SH-SY5Y (cell line): ENCODE measurements around the gene ARHGEF40.

Experiments
- GATA2 ChIP-seq: IDR thresholded peaks from 2 replicates; pipeline ENCODE4 v1.6.1; 2011; ENCODE audit warnings: mild to moderate bottlenecking, low read depth, low read length
- GATA3 ChIP-seq: IDR thresholded peaks from 2 replicates; pipeline ENCODE4 v1.6.1; 2011; ENCODE audit warnings: low read depth, mild to moderate bottlenecking, low read length, moderate library complexity

DNA sequence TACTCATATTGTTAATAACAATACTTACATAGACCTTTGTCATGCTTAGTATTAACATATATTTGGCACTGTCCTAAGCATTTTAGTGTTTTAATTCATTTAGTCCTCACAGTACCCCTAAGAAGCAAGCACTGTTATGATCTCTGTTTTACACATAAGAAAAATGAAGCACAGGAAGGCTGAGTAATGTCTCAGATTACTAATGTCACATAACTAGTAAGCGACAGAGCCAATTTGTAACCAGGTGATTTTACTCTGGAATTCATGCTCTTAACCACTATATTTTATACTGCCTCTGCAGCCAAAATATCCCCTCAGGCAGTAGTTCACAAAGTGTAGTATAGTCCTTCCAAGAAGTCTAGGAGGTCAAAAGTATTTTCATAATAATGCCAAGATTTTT, 51.0 kb downstream of the ARHGEF40 start:
- TF ChIP-seq GATA3 (no peak), GATA2 (no peak)
